H7 (cell line): Measurements from ENCODE around the gene KCNAB1. TPM values are rescaled to one million over a fixed set of nuclear protein-coding genes. Genes with fewer than 3 reads are reported as not detected.
"Not testable (repeated sequence)": the region's sequence is repeated elsewhere in the genome, so short reads cannot be mapped to it uniquely, and the experiment has no call there.

ENCODE experiments used
- DNase-seq: peaks from one replicate; pipeline ENCODE4 v3.0.0; 2012
- H3K27me3 ChIP-seq: 2 replicates; pipeline ENCODE4 v1.6.0; 2011; ENCODE audit warnings: mild to moderate bottlenecking, low read length; ENCODE audit not compliant: control insufficient read depth, insufficient read depth
- H3K36me3 ChIP-seq: replicated peaks from 2 replicates; pipeline ENCODE4 v1.5.1; 2011; ENCODE audit warnings: low read length; ENCODE audit not compliant: control insufficient read depth, insufficient read depth
- H3K4me3 ChIP-seq: 2 replicates; pipeline ENCODE4 v1.5.1; 2011; ENCODE audit warnings: low read depth, mild to moderate bottlenecking, control low read depth, low read length, moderate library complexity; ENCODE audit not compliant: insufficient read depth
- total RNA-seq: library from RNA; depleted of rRNA; stranded (reverse); fragments of >200 nt; shearing (Covaris generic); gene quantifications from 2 replicates; pipeline ENCODE4 v1.2.3, GENCODE V29; 2014

Gene KCNAB1
- total RNA-seq, 1 experiment from 2014 or later = 0.42 TPM

DNA sequence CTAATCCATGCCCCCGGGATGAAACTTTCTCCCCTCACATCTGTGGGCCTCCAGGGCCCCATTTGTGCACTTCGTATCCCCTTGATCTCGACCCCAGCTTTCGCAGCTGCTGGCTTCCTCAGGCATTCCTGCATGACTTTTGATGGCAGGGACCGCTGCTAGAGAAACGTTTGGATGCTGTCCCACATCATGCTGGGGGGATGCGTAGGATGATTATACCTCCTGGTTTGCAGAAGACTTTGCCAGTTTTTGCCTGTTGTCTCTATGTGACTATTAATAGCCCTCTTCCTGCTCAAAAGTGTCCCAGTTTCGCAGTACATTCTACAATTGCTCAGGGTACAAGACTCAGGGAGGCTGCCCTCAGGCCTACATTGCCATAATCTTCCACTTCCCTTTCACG lies 10.4 kb upstream of the KCNAB1 start:
- H3K4me3 ChIP-seq = no peak overlapping the region
- DNase-seq = no peak
- H3K36me3 ChIP-seq = no peaks in the 10 kb centered on the region
- no peaks in the 10 kb centered on the region for H3K27me3 ChIP-seq

GRCh38 chr3:156126467-156126866 lies 6.1 kb downstream of the KCNAB1 start:
- Histone ChIP-seq H3K27me3 (no peaks in the 10 kb centered on the region), H3K36me3 (no peaks in the 10 kb centered on the region), H3K4me3 (no peak overlapping the region)
- no peak for DNase-seq

- Histone ChIP-seq H3K36me3 (no peaks in the 10 kb centered on the region), H3K4me3 (no peak overlapping the region), H3K27me3 (no peaks in the 10 kb centered on the region)
- DNase-seq = no peak
These were observed 10.9 kb downstream of the KCNAB1 start for GRCh38 chr3:156131241-156131640.

- Histone ChIP-seq H3K36me3 (no peaks in the 10 kb centered on the region), H3K4me3 (no peak overlapping the region), H3K27me3 (no peaks in the 10 kb centered on the region)
- no peak for DNase-seq
These were observed 11.4 kb downstream of the KCNAB1 start for GRCh38 chr3:156131799-156132198.

DNA sequence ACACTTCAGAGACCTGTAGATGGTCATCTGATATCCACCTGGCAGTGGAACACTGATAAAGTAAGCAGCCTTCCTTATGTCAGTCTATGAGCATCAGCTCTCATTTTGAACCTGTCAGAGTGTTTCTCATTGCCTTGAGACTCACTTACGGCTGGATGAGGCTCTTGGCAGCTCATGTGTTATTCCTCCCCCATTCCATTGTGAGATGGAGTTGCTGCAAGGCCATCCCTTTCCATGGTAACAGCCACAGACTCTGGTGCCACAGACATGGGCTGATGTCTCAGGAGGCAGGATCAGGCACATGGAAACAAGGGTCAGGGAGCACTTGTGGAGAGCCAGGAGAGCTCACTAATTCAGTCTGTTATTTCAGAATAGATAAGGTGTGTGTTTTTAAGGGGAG lies 11.9 kb downstream of the KCNAB1 start:
- no peak for DNase-seq
- no peaks in the 10 kb centered on the region for H3K36me3 ChIP-seq
- H3K27me3 ChIP-seq = no peaks in the 10 kb centered on the region
- H3K4me3 ChIP-seq = no peak overlapping the region

DNA sequence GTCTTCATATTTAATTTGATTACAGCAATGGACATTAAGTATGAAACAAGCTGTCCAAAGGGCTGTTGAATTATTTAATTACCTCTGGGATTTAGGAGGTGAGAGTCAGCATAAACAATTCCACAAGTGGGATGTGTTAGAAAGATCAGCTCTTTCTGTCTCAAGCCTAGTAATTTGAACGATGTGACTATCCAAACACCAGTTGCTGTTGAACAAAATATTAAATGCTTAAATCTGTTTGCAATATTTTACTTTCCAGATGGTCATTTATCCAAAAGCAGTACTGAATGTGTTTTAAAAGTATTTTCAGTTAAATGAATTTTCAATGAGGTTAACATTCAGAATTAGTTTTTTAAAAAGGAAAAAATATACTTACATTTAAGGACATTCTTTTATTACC lies 12.7 kb downstream of the KCNAB1 start:
- no peak overlapping the region for H3K4me3 ChIP-seq
- no peaks in the 10 kb centered on the region for H3K36me3 ChIP-seq
- DNase-seq = no peak
- H3K27me3 ChIP-seq = no peaks in the 10 kb centered on the region

DNA sequence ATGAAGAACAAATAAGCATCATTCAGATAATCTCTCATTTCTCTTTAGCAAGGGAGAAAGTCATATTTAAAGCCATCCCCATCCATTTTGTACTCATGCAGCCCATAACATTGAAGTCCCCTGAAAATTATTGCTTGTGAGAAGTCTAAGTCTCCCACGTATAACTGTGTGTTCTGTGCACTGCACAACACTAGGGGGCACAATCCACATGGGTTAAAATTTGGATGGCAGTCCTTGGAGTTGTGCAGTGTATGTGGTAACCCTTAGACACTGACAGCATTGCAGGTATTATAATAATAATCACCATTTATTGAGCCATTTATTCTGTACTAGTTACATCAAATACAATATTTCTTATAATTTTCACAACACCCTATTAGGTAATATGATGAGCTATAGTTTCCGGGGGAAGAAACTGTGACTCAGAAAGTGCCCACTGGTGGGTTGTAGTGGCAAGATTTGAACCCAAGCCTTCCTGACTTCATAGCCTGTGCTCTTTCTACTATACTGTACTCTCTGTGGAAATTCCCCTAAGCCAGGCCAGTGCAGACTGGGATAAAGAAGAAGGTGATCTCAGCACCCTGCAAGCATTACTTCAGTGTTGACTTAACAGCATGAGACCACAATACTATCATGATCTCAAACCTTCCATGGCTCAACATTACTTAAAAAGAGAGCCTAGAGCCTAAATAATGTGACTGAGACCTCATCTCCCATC lies 15.7 kb downstream of the KCNAB1 start:
- no peak for DNase-seq
- no peak overlapping the region for H3K4me3 ChIP-seq
- no peaks in the 10 kb centered on the region for H3K27me3 ChIP-seq
- H3K36me3 ChIP-seq = no peaks in the 10 kb centered on the region

DNA sequence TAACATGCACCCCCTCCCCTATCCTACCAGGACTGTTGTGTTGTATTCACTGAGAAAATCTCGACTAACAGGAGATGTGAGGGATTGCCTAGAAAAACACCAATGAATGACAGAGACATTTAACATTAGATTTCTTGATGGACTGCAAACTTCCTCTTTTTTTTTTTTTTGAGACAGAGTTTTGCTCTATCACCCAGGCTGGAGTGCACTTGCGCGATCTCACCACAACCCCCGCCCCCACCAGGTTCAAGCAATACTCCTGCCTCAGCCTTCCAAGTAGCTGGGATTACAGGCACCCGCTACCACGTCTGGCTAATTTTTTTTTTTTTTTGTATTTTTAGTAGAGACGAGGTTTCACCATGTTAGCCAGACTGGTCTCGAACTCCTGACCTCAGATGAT lies 17.0 kb downstream of the KCNAB1 start:
- not testable (repeated sequence) for H3K4me3 ChIP-seq, H3K36me3 ChIP-seq, H3K27me3 ChIP-seq, DNase-seq

DNA sequence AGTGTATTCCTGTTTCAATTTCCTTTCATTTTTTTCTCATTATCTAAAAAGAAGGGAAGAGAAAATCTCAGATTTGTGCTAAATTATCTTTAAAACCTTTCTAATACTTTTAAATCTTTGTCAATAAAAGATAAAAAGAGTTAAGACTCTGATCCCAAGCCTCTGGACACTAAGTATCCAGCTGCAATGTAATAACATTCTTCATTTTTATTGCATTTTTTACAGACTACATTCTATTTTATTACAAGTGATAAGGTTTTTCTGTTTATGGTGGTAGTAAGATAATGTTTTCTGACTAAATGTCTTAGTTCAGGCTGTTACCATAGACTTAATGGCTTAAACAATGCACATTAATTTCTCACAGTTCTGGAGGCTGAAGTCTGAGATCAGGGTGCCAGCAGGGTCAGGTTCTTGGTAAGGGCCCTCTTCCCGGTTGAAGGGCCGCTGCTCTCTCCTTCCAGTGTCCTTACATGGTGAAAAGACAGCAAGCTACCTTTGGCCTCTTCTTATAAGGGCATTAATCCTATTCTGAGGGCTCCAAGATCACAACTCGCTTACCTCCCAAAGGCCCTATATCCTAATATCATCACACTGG lies 19.7 kb downstream of the KCNAB1 start:
- Histone ChIP-seq H3K27me3 (no peaks in the 10 kb centered on the region), H3K4me3 (no peak overlapping the region), H3K36me3 (no peaks in the 10 kb centered on the region)
- DNase-seq = no peak

DNA sequence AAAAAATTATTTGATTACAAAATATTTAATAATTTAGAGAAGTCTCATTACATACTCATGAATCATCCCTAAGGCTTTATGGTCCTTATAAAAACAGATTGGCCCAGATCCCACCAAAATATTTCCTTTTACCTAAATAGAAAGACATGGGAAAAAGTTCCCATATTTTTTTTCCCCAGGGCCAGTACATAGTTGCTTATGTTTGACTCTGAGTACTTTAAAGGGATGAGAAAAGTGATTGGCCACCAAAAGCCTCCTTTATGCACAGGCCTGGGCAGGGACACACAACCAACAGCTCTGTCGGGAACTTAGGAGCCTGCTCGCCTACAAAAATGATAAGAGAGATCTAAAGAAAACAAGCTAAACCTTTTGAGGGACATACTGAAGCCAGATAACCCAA lies 22.3 kb downstream of the KCNAB1 start:
- Histone ChIP-seq H3K4me3 (no peak overlapping the region), H3K27me3 (no peaks in the 10 kb centered on the region), H3K36me3 (no peaks in the 10 kb centered on the region)
- no peak for DNase-seq

- no peaks in the 10 kb centered on the region for H3K36me3 ChIP-seq
- H3K27me3 ChIP-seq = no peaks in the 10 kb centered on the region
- H3K4me3 ChIP-seq = no peak overlapping the region
- no peak for DNase-seq
These were observed 22.8 kb downstream of the KCNAB1 start for GRCh38 chr3:156143136-156143535.

DNA sequence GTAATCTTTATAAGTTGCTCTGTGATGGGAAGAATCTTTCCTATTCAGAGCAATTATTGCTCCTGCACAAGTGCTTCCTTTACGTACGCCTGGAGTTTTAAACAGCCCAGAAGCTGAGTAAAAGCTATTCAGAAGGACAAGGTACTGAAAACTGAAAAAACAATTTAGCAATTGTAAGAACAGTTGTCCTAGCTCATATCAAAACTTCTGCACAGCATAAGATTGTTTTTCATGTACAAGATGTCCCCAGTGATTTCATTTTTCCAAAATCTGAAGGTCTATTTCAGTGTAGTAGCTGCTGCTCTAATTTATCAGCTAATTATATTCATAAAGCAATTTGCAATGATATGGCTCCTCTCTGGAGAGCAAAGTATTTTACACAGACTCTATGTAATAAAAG lies 23.7 kb downstream of the KCNAB1 start:
- no peak for DNase-seq
- H3K36me3 ChIP-seq = no peaks in the 10 kb centered on the region
- no peak overlapping the region for H3K4me3 ChIP-seq
- H3K27me3 ChIP-seq = no peaks in the 10 kb centered on the region

DNA sequence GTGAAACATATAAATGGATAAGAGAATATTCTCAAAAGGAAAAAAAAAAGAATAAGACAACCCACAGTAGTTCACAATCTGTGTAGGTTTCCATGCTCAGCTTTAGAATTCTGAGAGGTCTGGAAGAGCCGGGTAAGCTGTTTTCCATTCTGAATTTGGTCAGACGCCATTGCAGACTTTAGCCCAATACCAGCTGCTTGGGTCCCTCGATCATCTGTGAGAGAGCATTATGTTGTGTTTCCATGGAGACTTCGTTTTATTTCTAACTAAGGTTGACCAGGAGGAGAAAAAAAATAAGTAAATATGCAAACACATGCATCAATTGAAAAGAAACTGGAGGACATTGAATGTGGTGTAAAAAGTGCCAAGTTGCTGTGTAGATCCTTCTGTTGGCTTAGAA lies 25.5 kb downstream of the KCNAB1 start:
- H3K27me3 ChIP-seq = no peaks in the 10 kb centered on the region
- no peak for DNase-seq
- no peaks in the 10 kb centered on the region for H3K36me3 ChIP-seq
- no peak overlapping the region for H3K4me3 ChIP-seq

DNA sequence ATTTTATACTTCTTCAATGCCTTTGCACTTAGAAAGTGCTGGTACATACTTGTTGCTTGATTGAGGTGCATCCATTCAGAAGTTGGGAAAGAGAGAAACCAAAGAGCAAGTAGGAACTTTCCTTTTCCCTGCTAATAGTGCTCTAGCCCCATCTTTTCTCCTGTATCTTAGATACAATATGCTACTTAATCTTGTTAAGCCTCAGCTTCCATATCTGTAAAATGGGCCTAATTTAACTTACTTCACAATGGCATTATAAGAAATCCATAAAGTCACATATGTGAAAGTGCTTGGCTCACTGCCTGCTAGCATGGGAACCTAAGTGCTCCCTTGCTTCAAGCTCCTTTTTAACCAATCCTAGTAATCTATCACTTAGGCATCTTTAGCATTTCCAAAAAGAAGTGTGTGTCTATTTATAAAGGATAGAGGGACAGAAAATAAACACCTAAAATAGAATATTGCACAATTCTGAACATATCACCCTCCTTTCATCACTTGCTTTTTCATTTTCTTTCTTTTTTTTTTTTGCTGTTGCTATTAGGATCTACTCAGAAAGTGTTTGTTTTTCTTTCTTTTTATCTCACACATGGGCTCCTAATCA lies 28.1 kb downstream of the KCNAB1 start:
- no peaks in the 10 kb centered on the region for H3K36me3 ChIP-seq
- DNase-seq = no peak
- H3K4me3 ChIP-seq = no peak overlapping the region
- H3K27me3 ChIP-seq = no peaks in the 10 kb centered on the region

- DNase-seq = no peak
- Histone ChIP-seq H3K36me3 (no peaks in the 10 kb centered on the region), H3K27me3 (no peaks in the 10 kb centered on the region), H3K4me3 (no peak overlapping the region)
These were observed 28.6 kb downstream of the KCNAB1 start for GRCh38 chr3:156148946-156149381.
